K562 (cell line): ENCODE measurements around the gene SP140L.
"Not testable (repeated sequence)": the region's sequence is repeated elsewhere in the genome, so short reads cannot be mapped to it uniquely, and the experiment has no call there.

Experiments
- FOS ChIP-seq: IDR thresholded peaks from 3 replicates; pipeline ENCODE4 v1.6.1; 2011; ENCODE audit not compliant: insufficient read length; ENCODE audit errors: extremely low read depth
- NCOA2 ChIP-seq, 2 experiments: fragments of 450-650 bp; IDR thresholded peaks; 2 replicates each; pipeline ENCODE4 v1.6.1; 2018; ENCODE audit warnings: mild to moderate bottlenecking in 2 of 2, moderate library complexity in 1 of 2; ENCODE audit not compliant: partially characterized antibody in 2 of 2
- NFYB ChIP-seq: IDR thresholded peaks from 2 replicates; pipeline ENCODE4 v1.6.1; 2011; ENCODE audit warnings: mild to moderate bottlenecking, moderate library complexity; ENCODE audit not compliant: insufficient read length; ENCODE audit errors: extremely low read depth
- RFX5 ChIP-seq: IDR thresholded peaks from 2 replicates; pipeline ENCODE4 v1.6.1; 2011; ENCODE audit warnings: low read depth, mild to moderate bottlenecking, improper control_type of control experiment, low read length
- SNIP1 ChIP-seq: fragments of 450-650 bp; IDR thresholded peaks from 2 replicates; pipeline ENCODE4 v1.7.1; 2017; ENCODE audit warnings: low read depth, mild to moderate bottlenecking
- SRF ChIP-seq, 2 experiments: fragments of 250-450, 450-650 bp in 1 of 2; sonication (Bioruptor Pico) in 1 of 2; sonication (generic) in 1 of 2; formaldehyde crosslinking; IDR thresholded peaks; 2 replicates each; pipeline versions ENCODE4 v1.5.0 to v1.5.1; 2020 to 2022; ENCODE audit warnings: mild to moderate bottlenecking in 1 of 2, missing genetic modification reagents in 1 of 2
- TF ChIP-seq, protein P1 (sequence below): IDR thresholded peaks from 2 replicates; pipeline ENCODE4 v1.6.1; 2011; ENCODE audit not compliant: insufficient read length; ENCODE audit errors: extremely low read depth
- TF ChIP-seq, protein P2 (sequence below), 3 experiments: IDR thresholded peaks in 2 of 3; conservative IDR thresholded peaks in 1 of 3; 2 replicates each; pipeline ENCODE4 v1.5.1; 2011 to 2012; ENCODE audit warnings: low read length in 3 of 3, mild to moderate bottlenecking in 3 of 3, control low read depth in 2 of 3, improper control_type of control experiment in 1 of 3, inconsistent platforms in 1 of 3, low read depth in 1 of 3, mixed read lengths in 1 of 3, moderate library complexity in 1 of 3; ENCODE audit not compliant: insufficient read depth in 2 of 3
- TF ChIP-seq, protein P3 (sequence below), 2 experiments: fragments of 450-650 bp in 1 of 2; sonication (generic) in 1 of 2; formaldehyde crosslinking in 1 of 2; IDR thresholded peaks; 2 replicates each; pipeline versions ENCODE4 v1.7.1 to v1.9.0; 2016 to 2022; ENCODE audit warnings: inconsistent platforms in 1 of 2, mild to moderate bottlenecking in 1 of 2, missing genetic modification reagents in 1 of 2

DNA sequence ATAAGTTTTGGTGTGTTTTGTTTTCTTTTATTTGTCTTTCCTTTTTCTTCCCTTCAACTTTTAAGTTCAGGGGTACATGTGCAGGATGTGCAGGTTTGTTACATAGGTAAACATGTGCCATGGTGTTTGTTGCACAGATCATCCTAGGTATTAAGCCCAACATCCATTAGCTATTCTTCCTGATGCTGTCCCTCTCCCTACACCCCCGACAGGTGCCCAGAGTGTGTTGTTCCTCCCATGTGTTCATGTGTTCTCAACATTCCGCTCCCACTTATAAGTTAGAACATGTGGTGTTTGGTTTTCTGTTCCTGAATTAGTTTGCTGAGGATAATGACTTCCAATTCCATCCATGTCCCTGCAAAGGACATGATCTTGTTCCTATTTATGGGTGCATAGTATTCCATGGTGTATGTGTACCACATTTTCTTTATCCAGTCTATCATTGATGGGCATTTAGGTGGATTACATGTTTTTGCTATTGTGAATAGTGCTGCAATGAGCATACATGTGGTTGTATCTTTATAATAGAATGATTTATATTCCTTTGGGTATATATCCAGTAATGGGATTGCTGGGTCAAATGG lies 16.1 kb downstream of the SP140L start:
- TF ChIP-seq NFYB; NCOA2 (IDR thresholded peaks at IDR 0.05; ENCODE audit: partially characterized antibody in 2 of 2); SNIP1; FOS; SRF (CRISPR knock-in tag; IDR thresholded peaks at IDR 0.05); RFX5: not testable (repeated sequence)
- TF ChIP-seq, protein P1, sequence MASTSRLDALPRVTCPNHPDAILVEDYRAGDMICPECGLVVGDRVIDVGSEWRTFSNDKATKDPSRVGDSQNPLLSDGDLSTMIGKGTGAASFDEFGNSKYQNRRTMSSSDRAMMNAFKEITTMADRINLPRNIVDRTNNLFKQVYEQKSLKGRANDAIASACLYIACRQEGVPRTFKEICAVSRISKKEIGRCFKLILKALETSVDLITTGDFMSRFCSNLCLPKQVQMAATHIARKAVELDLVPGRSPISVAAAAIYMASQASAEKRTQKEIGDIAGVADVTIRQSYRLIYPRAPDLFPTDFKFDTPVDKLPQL, result not testable (repeated sequence)
- TF ChIP-seq, protein P2, sequence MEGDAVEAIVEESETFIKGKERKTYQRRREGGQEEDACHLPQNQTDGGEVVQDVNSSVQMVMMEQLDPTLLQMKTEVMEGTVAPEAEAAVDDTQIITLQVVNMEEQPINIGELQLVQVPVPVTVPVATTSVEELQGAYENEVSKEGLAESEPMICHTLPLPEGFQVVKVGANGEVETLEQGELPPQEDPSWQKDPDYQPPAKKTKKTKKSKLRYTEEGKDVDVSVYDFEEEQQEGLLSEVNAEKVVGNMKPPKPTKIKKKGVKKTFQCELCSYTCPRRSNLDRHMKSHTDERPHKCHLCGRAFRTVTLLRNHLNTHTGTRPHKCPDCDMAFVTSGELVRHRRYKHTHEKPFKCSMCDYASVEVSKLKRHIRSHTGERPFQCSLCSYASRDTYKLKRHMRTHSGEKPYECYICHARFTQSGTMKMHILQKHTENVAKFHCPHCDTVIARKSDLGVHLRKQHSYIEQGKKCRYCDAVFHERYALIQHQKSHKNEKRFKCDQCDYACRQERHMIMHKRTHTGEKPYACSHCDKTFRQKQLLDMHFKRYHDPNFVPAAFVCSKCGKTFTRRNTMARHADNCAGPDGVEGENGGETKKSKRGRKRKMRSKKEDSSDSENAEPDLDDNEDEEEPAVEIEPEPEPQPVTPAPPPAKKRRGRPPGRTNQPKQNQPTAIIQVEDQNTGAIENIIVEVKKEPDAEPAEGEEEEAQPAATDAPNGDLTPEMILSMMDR (IDR thresholded peaks at IDR 0.05 in 2 of 3, conservative IDR thresholded peaks at IDR 0.05 in 1 of 3; ENCODE audit: insufficient read depth in 2 of 3, low read depth in 1 of 3, low read length in 3 of 3), result not testable (repeated sequence)
- TF ChIP-seq, protein P3, sequence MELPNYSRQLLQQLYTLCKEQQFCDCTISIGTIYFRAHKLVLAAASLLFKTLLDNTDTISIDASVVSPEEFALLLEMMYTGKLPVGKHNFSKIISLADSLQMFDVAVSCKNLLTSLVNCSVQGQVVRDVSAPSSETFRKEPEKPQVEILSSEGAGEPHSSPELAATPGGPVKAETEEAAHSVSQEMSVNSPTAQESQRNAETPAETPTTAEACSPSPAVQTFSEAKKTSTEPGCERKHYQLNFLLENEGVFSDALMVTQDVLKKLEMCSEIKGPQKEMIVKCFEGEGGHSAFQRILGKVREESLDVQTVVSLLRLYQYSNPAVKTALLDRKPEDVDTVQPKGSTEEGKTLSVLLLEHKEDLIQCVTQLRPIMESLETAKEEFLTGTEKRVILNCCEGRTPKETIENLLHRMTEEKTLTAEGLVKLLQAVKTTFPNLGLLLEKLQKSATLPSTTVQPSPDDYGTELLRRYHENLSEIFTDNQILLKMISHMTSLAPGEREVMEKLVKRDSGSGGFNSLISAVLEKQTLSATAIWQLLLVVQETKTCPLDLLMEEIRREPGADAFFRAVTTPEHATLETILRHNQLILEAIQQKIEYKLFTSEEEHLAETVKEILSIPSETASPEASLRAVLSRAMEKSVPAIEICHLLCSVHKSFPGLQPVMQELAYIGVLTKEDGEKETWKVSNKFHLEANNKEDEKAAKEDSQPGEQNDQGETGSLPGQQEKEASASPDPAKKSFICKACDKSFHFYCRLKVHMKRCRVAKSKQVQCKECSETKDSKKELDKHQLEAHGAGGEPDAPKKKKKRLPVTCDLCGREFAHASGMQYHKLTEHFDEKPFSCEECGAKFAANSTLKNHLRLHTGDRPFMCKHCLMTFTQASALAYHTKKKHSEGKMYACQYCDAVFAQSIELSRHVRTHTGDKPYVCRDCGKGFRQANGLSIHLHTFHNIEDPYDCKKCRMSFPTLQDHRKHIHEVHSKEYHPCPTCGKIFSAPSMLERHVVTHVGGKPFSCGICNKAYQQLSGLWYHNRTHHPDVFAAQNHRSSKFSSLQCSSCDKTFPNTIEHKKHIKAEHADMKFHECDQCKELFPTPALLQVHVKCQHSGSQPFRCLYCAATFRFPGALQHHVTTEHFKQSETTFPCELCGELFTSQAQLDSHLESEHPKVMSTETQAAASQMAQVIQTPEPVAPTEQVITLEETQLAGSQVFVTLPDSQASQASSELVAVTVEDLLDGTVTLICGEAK (IDR thresholded peaks at IDR 0.05), result not testable (repeated sequence)
- TF ChIP-seq, protein P3 (CRISPR knock-in tag; IDR thresholded peaks at IDR 0.05), result not testable (repeated sequence)
